ENCODE data around the gene HESX1.
A peak's percentile ranks its signal among the peaks of the same experiment; 100 is the strongest.

Gene HESX1

DNA sequence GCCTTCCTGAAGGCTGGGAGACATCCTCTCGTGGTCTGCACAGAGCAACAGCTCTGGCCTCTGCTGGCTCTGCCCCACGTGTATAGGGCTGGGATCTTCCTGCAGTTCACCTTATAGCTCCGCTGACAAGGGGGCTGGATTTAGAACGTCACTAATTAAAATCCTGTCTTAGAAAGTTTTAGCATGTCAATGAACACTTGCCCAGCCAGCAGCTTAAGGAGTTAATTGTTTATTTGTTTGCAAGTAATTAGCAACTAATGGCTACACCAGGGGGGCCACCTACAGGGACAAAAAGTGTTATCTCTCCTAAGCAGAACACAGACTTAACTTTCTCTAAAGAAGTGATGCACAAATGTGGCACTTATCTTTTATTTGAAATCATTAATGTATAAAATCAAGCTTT, at the start of gene HESX1:
TSS of gene HESX1 (minus strand) at position 84 of the 403 bp plus-strand sequence. CDS start at position 24, 60 bp downstream.
- DNase-seq, result no peak

- DNase-seq, result no peak
These were observed 45.2 kb upstream of the HESX1 start for GRCh38 chr3:57244946-57245345.

DNA sequence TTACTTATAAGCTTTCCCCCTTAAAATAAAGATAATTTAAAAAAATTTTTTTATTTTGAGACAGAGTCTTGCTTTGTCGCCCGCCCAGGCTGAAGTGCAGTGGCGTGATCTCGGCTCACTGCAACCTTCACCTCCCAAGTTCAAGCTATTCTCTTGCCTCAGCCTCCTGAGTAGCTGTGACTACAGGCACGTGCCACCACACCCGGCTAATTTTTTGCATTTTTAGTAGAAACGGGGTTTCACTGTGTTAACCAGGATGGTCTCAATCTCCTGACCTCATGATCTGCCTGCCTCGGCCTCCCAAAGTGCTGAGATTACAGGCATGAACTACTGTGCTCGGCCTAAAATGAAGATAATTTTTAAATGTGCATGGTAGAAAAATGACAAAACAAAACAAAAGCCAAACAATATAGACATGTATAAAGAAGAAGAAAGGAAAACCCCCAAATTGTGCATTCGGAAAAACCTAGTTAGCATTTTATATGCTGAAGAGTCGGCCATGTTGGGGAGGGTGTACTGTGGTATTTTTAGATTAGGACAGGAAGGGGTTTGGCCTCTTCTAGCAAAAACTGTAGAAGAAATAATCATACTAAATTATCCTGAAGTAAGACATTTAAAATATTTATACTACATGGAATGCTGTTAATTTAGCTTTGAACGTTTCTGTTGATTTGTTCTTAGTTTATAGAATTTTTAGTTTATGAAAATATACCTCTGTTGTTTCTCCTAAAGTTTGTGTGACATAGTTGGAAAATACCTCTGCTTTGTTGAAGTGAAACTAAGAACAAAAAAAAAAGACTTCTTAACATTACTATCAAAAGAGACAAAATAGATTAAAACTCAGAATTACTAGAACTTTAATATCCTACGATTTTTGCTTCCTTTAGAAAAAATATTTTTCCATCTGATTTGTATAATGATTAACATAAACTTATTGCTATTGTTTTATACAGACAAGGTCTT, 35.1 kb upstream of the HESX1 start:
- DNase-seq, result no peak

DNA sequence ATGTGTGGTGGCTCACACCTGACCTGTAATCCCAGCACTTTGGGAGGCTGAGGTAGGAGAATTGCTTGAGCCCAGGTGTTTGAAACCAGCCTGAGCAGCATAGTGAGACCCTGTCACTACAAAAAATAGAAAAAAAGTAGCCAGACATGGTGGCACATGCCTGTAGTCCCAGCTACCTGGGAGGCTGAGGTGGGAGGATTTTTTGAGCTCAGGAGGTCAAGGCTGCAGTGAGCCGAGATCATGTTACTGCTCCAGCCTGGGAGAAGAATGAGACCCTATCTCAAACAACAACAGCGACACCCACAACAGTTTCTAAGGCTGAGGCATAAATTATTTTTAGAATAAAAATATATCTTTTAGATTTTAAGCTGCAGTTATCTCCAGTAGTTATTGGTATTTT, 34.0 kb upstream of the HESX1 start:
- DNase-seq, result no peak

GRCh38 chr3:57230006-57230405, 30.2 kb upstream of the HESX1 start:
- DNase-seq, result no peak

- DNase-seq, result peak; percentile 21
These were observed 28.4 kb upstream of the HESX1 start for GRCh38 chr3:57227930-57228751.

- DNase-seq, result peak; percentile 89
These were observed 27.6 kb upstream of the HESX1 start, which contains the start of gene APPL1 for GRCh38 chr3:57227204-57227929. TSS of gene APPL1 (plus strand) at chr3:57227729. CDS start at chr3:57227884, 155 bp downstream.

DNA sequence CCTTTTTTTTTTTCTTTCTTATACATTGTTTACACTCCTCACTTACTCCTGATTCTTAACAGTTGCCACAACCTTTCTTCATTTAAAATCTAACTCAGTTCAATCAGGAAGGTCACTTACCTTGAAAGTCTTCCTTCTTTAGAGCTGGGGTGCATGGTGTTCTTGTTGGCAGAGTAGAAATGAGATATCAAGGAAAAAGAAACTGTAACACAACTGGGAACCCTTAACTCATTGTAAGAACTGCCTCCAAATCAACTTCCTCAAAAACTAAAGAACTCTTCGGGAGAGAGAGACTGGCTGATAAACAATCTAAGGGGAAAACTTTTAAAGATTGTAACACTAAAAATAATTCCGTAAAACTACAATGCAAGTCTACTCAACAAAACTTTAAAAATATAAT, 26.4 kb upstream of the HESX1 start:
- no peak for DNase-seq

DNA sequence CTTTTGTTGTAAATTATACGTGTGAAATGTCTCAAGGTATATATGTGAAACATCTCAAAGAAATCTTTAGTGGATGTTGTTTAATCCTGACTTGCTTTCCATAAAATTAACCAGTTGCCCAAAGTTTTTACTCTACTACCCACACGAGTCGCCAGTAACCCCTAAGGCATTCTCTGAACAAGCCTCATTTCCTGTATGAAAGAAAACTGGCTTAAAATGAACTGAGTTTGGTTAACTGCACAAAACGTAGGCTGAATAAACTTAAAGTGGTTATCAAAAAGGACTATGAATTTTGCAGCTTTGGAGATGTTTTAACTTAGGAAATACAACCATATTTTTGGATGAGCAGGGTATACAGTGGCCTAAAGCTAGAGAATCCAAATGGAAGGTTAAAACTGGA, 25.1 kb upstream of the HESX1 start:
- DNase-seq, result no peak

DNA sequence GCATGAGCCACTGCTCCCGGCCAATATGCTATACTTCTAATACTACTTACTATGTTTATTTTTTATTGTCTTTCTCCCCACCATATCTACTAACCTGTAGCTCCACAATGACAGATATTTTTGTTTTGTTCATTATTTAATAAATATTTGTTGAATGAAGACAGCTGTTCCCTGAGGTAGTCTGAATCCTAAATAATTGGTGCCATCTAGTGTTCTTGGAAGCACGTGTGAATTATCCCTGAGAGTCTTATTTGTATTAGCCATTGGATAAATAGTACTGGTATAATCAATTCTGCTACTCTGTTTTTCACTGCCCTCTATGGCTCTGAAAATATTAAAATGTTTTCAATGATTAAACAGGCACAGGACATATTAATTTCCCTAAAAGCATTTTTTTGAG, 22.1 kb upstream of the HESX1 start:
- no peak for DNase-seq

- no peak for DNase-seq
These were observed 6.6 kb upstream of the HESX1 start for GRCh38 chr3:57206423-57206822.

DNA sequence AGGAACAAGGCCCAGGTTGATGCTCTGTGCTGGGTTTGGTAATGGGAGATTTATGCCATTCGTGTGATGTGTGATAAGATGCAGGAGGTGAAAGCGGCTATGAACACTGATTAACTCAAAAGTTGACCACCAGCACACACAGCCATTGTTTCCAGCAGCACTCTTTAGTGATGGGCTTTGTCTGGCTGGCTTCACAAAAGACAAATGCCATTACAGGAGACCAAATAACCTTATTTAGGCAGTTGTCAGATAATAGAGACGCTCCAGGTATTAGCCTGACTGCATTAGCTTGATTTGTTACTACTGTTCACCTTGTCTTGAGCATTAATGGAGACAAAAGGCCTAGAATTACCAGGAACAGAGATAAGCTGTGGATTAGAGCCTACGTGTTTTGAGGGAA, 5.1 kb downstream of the HESX1 start:
- DNase-seq, result no peak

DNA sequence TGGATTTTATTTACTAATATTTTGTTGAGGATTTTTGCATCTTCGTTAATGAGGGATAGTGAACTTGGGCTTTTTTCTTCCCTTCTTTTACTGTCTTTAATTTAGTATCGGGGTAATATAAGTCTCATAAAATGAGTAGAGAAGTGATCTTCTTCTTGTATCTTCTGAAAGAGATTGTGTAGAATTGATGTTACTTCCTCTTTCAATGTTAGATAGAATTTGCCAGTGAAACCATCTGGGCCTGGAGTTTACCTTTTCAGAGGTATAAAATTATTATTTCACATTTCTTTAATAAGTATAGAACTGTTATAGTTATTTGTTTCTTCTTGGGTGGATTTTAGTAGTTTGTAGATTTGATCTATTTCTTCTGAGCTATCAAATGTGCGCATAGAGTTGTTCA, 7.8 kb downstream of the HESX1 start:
- no peak for DNase-seq

DNA sequence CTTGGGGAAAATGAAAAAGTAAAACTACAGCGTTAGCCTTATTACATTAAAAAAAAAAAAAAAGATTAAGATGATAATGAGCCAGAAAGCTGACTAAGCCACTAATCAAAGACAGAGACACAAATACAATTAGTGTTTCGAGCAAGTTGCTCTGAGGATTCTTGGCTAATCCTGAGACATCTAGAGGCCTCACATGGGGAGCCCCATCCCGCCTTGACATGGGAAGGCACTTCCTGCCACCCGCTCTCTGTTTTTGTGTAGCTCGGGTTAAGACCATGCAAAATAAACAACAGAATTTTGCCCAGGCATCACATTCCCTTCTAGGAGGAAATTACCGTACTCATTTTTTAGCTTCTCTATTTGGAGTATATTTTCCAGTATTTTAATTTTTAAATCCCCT, 15.3 kb downstream of the HESX1 start:
- no peak for DNase-seq

- DNase-seq, result no peak
These were observed 20.0 kb downstream of the HESX1 start for GRCh38 chr3:57179580-57180410.

DNA sequence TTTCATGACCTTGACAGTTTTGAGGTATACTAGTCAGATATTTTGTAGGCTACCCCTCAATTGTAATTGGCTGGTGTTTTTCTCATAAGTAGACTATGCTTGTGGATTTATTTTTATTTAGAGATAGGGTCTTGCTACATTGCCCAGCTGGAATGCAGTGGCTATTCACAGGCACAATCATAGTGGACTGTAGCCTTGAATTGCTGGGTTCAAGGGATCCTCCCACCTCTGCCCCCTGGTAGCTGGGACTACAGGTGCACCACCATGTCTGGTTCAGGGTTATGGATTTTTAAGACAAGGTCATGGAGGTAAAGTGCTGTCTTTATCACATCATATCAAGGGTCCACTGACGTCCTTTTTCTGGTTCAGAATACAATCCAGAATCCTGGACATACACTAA, 23.7 kb downstream of the HESX1 start:
- no peak for DNase-seq

GRCh38 chr3:57173687-57174086, 26.1 kb downstream of the HESX1 start:
- DNase-seq, result no peak

DNA sequence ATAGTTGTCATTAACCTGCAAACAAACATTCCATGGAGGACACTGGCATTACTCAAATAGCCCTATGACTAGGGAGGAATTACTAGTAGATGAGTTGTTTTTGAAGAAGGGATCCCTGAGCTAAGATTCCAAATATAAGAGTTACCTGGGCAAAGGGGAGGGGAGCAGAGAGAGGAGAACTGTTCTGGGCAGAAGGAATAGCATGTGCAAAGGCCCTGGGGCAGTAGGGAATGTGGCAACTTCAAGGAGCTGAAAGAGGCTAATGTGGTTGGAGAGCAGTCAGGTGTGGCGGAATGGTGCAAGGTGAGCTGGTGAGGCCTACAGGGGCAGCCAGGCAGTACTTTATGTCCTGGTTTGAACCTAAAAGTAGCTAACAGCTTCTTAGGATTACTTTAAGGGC, 28.8 kb downstream of the HESX1 start:
- no peak for DNase-seq

DNA sequence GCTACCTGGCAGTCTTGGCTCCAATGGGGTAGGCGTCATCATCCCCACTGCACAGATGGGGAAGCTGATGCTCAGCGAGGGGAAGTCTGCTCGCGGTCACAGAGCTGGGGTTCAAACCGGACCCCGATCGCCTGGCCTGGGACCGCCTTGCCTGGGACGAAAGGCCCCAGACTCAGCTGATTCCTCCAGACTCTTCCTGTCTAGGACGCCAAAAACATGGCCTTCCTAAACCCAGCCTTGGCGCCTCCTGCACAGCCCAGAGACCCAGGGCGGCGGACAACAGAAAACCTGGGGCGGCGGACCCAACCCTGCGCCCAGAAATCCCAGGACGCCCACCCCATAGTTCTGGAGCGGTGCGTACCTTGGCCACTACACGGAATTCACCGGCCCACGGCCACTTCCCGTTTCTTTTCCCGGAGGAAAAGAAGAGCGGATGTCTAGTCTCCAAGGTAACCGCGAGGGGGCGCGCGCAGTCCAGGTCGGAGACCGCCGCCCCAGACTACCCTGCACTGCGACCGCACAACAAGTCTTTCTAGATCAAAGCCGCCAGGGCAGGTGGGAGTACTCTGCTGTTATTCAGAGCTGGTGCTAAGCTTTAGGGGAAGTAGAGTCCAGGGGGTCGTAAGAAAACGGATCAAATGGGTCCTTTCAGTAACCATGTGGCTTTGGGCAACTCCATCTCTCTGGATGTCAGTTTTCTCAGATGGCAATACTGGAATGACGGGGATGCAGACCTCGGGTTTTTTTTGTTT, 29.7 kb downstream of the HESX1 start:
- peak; percentile 63 for DNase-seq

- DNase-seq, result no peak
These were observed 30.7 kb downstream of the HESX1 start for GRCh38 chr3:57169108-57169507.

- DNase-seq, result no peak
These were observed 31.6 kb downstream of the HESX1 start for GRCh38 chr3:57168151-57168550.

All from stimulated activated CD4-positive, alpha-beta T cell treated with anti-CD3 and anti-CD28 coated beads, Interleukin-12 subunit alpha, Interleukin-12 subunit beta, amount 100 ng/mL, for 4 hours (primary cell).